Lower leg skin (tissue), 4 donors: ENCODE measurements around the gene CCDC57. TPM values are rescaled to one million over a fixed set of nuclear protein-coding genes. Genes with fewer than 3 reads are reported as not detected.

ENCODE experiments used
- DNase-seq, 2 donors: peaks; one replicate each; pipeline ENCODE4 v3.0.0-alpha.2; 2019; ENCODE audit warnings: low spot score in 2 of 2
- H3K4me3 ChIP-seq: fragments of 200-600 bp; sonication (generic); 2 replicates; pipeline ENCODE4 v1.5.1; 2017; ENCODE audit warnings: mild to moderate bottlenecking, low read depth; ENCODE audit not compliant: poor library complexity, severe bottlenecking
- POLR2A ChIP-seq, 2 donors: fragments of 450-650 bp; IDR thresholded peaks; one replicate each; pipeline ENCODE4 v1.6.1; 2016 to 2017; ENCODE audit warnings: antibody characterized with exemption in 2 of 2, mild to moderate bottlenecking in 1 of 2, moderate library complexity in 1 of 2
- WGBS, 2 donors: methylation state at CpG; one replicate each; pipeline ENCODE4 v1.1.5; 2018; 5-methylcytosine and 5-hydroxymethylcytosine counted together
- intact Hi-C: fragments of 100-400 bp; cut with DNase I; formaldehyde crosslinking; loops from one replicate; pipeline ENCODE4 v1.15.0; 2023; ENCODE audit warnings: low total_unique reads
- total RNA-seq, 4 donors: library from RNA; depleted of rRNA; stranded (reverse); fragments of >200 nt; gene quantifications; one replicate each; pipeline ENCODE4 v1.1.0, GENCODE V29; 2016
- TF ChIP-seq, protein P1 (sequence below), 3 donors: fragments of 450-650 bp; IDR thresholded peaks; one replicate each; pipeline ENCODE4 v1.5.1; 2016; ENCODE audit warnings: antibody characterized with exemption in 3 of 3, mild to moderate bottlenecking in 3 of 3, moderate library complexity in 2 of 3

Gene CCDC57
- total RNA-seq, 4 donors from 2014 or later, result 16.0 to 33.5 (median 31.5) TPM

DNA sequence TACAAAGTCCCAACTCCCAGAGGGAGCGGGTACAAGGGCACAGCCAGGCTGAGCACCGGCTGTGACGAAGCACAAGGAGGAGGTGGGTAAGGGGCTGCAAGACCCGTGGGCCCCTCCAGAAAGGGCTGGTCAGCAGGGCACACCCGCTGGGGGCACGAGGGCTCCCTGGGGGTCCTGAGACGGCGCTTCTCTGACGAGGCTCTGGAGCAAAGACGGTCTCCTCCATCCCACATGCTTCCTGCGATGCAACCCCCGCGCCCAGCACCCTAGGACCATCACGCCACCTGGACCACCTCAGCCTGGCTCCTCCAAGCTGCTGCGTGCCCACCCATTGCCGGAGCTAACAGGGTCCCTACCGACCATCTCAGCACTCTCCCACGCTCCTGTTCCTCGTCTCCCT, 8.7 kb downstream of the CCDC57 start:
- intact Hi-C loops, result no loop called here
- no peak for DNase-seq
- 93% methylated on average over 17 to 19 of the region's 19 CpGs for WGBS, 2 donors
- TF ChIP-seq, protein P1, sequence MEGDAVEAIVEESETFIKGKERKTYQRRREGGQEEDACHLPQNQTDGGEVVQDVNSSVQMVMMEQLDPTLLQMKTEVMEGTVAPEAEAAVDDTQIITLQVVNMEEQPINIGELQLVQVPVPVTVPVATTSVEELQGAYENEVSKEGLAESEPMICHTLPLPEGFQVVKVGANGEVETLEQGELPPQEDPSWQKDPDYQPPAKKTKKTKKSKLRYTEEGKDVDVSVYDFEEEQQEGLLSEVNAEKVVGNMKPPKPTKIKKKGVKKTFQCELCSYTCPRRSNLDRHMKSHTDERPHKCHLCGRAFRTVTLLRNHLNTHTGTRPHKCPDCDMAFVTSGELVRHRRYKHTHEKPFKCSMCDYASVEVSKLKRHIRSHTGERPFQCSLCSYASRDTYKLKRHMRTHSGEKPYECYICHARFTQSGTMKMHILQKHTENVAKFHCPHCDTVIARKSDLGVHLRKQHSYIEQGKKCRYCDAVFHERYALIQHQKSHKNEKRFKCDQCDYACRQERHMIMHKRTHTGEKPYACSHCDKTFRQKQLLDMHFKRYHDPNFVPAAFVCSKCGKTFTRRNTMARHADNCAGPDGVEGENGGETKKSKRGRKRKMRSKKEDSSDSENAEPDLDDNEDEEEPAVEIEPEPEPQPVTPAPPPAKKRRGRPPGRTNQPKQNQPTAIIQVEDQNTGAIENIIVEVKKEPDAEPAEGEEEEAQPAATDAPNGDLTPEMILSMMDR (IDR thresholded peaks at IDR 0.05), result no peak
- no peak for TF ChIP-seq POLR2A (IDR thresholded peaks at IDR 0.05)
- no peak overlapping the region for H3K4me3 ChIP-seq

DNA sequence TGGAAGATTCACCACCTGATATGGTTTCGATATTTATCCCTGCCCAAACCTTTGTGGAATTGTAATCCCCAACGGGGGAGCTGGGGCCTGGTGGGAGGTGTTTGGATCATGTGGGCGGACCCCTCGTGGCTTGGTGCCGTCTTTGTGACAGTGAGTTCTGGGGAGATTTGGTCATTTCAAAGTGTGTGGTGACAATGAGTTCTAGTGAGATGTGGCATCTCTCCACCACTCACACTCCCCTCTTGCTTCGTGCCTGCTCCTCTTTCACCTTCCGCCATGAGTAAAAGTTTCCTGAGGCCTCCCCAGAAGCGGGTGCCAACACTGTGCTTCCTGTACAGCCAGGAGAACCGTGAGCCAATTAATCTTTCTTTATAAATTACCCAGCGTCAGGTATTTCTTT, 9.7 kb downstream of the CCDC57 start:
- DNase-seq, result no peak
- 76 to 78% methylated on average over 10 of the region's 10 CpGs for WGBS, 2 donors
- H3K4me3 ChIP-seq, result no peak overlapping the region
- intact Hi-C loops, result no loop called here
- TF ChIP-seq, protein P1 (IDR thresholded peaks at IDR 0.05), result no peak
- TF ChIP-seq POLR2A (IDR thresholded peaks at IDR 0.05), result no peak

GRCh38 chr17:82201498-82201910, 11.1 kb downstream of the CCDC57 start:
- intact Hi-C loops, result no loop called here
- no peak overlapping the region for H3K4me3 ChIP-seq
- no peak for DNase-seq
- TF ChIP-seq, protein P1 (IDR thresholded peaks at IDR 0.05), result no peak
- no peak for TF ChIP-seq POLR2A (IDR thresholded peaks at IDR 0.05)
- WGBS, 2 donors, result 89 to 92% methylated on average over 19 to 23 of the region's 23 CpGs

GRCh38 chr17:82200743-82201497, 11.7 kb downstream of the CCDC57 start:
- no peak for DNase-seq
- 83 to 88% methylated on average over 13 of the region's 13 CpGs for WGBS, 2 donors
- intact Hi-C loops, result no loop called here

DNA sequence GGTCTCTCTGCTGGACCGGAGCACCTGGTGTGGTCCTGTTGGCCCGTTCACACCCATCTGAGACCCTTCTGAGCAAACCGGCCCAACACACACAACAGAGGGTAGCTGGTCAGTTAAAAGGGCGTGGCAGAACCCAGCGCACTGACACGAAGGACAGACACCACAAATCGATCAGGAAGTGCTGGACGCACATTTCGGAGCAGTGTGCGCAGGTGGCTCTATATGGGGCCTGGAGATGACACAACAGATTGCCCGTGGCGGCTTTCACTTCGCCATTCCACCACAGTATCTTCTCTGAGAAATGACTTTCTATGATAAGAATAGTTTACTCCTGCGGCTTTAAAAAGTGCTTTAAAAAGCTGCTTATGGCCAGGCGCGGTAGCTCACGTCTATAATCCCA, 12.5 kb downstream of the CCDC57 start:
- TF ChIP-seq, protein P1 (IDR thresholded peaks at IDR 0.05), result no peak
- no peak for TF ChIP-seq POLR2A (IDR thresholded peaks at IDR 0.05)
- DNase-seq, result no peak
- no peak overlapping the region for H3K4me3 ChIP-seq
- intact Hi-C loops, result no loop called here
- WGBS, 2 donors, result 87 to 97% methylated on average over 17 of the region's 17 CpGs

More at GRCh38 chr17:82200743-82201497, 11.7 kb downstream of the CCDC57 start:
- H3K4me3 ChIP-seq, result no peak overlapping the region
- TF ChIP-seq, protein P1 (IDR thresholded peaks at IDR 0.05), result no peak
- no peak for TF ChIP-seq POLR2A (IDR thresholded peaks at IDR 0.05)

DNA sequence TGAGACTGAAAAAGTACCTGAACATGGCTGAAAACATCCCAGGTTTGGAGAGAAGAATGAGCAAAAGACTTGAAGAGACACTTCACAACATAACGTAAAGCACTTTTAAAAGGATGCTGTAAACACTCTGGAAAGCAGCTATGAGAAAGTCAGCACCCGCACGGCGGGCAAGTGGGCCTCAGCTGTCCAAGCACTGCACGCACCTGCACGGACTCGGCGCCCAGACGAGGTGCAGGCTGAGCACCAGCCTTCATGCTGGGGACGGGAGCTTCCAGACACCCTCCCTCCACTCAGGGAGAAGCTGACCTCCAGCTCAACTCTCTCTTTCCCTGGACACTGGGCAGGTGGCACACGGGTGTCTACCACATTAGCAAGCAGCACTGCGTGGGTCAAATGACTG, 13.1 kb downstream of the CCDC57 start:
- intact Hi-C loops, result no loop called here
- no peak overlapping the region for H3K4me3 ChIP-seq
- TF ChIP-seq, protein P1 (IDR thresholded peaks at IDR 0.05), result no peak
- TF ChIP-seq POLR2A (IDR thresholded peaks at IDR 0.05), result no peak
- no peak for DNase-seq
- 88 to 95% methylated on average over 12 of the region's 12 CpGs for WGBS, 2 donors
